Ascending aorta (tissue), 2 donors: ENCODE data around the gene CHKB. TPM values are rescaled to one million over a fixed set of nuclear protein-coding genes. Genes with fewer than 3 reads are reported as not detected.

Source experiments
- DNase-seq, 2 donors: peaks; one replicate each; pipeline ENCODE4 v3.0.0-alpha.2; 2019; ENCODE audit warnings: low spot score in 2 of 2
- H3K27ac ChIP-seq, 2 donors: fragments of 200-600 bp; sonication (generic); one replicate each; pipeline ENCODE4 v1.5.1; 2016 to 2017; ENCODE audit warnings: mild to moderate bottlenecking in 1 of 2
- H3K27me3 ChIP-seq: fragments of 200-600 bp; sonication (generic); one replicate; pipeline ENCODE4 v1.5.1; 2017
- H3K36me3 ChIP-seq, 2 donors: fragments of 200-600 bp; sonication (generic); one replicate each; pipeline ENCODE4 v1.5.1; 2016
- H3K4me1 ChIP-seq, 2 donors: fragments of 200-600 bp; sonication (generic); one replicate each; pipeline ENCODE4 v1.5.1; 2016 to 2017; ENCODE audit warnings: mild to moderate bottlenecking in 1 of 2
- H3K4me3 ChIP-seq, 2 donors: fragments of 200-600 bp; sonication (generic); one replicate each; pipeline ENCODE4 v1.5.1; 2016 to 2017; ENCODE audit warnings: mild to moderate bottlenecking in 1 of 2
- H3K9me3 ChIP-seq, 2 donors: fragments of 200-600 bp; sonication (generic); one replicate each; pipeline ENCODE4 v1.5.1; 2016
- CTCF ChIP-seq, 3 experiments: fragments of 200-600 bp in 2 of 3; fragments of 450-650 bp in 1 of 3; sonication (generic) in 2 of 3; IDR thresholded peaks; one replicate each; pipeline ENCODE4 v1.5.1; 2016 to 2019; ENCODE audit warnings: antibody characterized with exemption in 3 of 3, mild to moderate bottlenecking in 1 of 3, moderate library complexity in 1 of 3
- intact Hi-C: fragments of 100-400 bp; cut with DNase I; formaldehyde crosslinking; loops from one replicate; pipeline ENCODE4 v1.15.1; 2023
- total RNA-seq: library from RNA; depleted of rRNA; stranded (reverse); fragments of >200 nt; gene quantifications from one replicate; pipeline ENCODE4 v1.1.0, GENCODE V29; 2016

Gene CHKB
- total RNA-seq, 1 donor from 2014 or later, result 82.4 TPM

GRCh38 chr22:50584106-50585096 lies 1.8 kb upstream of the CHKB start:
- Histone ChIP-seq H3K27ac (no peak overlapping the region), H3K4me1 (peaks cover 4 to 14% of the 10 kb centered on the region in 2 donors), H3K4me3 (peak overlapping the region in 1 of 2 donors; percentile 82), H3K36me3 (peaks cover 0 to 5% of the 10 kb centered on the region in 2 donors), H3K27me3 (no peaks in the 10 kb centered on the region), H3K9me3 (no peaks in the 10 kb centered on the region)
- DNase-seq, result no peak
- no peak for TF ChIP-seq CTCF (IDR thresholded peaks at IDR 0.05)
- intact Hi-C loops, result no loop called here

GRCh38 chr22:50583294-50583861 lies 729 bp upstream of the CHKB start:
- no peaks in the 10 kb centered on the region for H3K9me3 ChIP-seq
- peaks cover 0 to 5% of the 10 kb centered on the region in 2 donors for H3K36me3 ChIP-seq
- peak overlapping the region; percentile 95 to 99 for H3K27ac ChIP-seq
- H3K4me3 ChIP-seq, result peak overlapping the region; percentile 65 to 82
- no peak for TF ChIP-seq CTCF (IDR thresholded peaks at IDR 0.05)
- peaks cover under 1% of the 10 kb centered on the region for H3K27me3 ChIP-seq
- peaks cover 5 to 19% of the 10 kb centered on the region in 2 donors for H3K4me1 ChIP-seq
- intact Hi-C loops, result loop anchor here (2.0 kb wide), 1 partner anchor 45 kb away; the partner anchor contains the start of gene ARSA
- no peak for DNase-seq

GRCh38 chr22:50581950-50582492 lies 628 bp downstream of the CHKB start:
- DNase-seq, result no peak
- H3K4me3 ChIP-seq, result peak overlapping the region; percentile 65 to 82
- peaks cover 0 to 5% of the 10 kb centered on the region in 2 donors for H3K36me3 ChIP-seq
- intact Hi-C loops, result loop anchor here (1.0 to 2.0 kb wide), 4 partner anchors 20 to 74 kb away; partner anchors contain the start of genes ARSA, NCAPH2, SCO2 and SYCE3
- H3K27ac ChIP-seq, result peak overlapping the region; percentile 95 to 99
- H3K27me3 ChIP-seq, result peaks cover 5% of the 10 kb centered on the region
- no peak for TF ChIP-seq CTCF (IDR thresholded peaks at IDR 0.05)
- peaks cover 7 to 23% of the 10 kb centered on the region in 2 donors for H3K4me1 ChIP-seq
- no peaks in the 10 kb centered on the region for H3K9me3 ChIP-seq

- intact Hi-C loops, result no loop called here
- Histone ChIP-seq H3K4me1 (peaks cover 7 to 23% of the 10 kb centered on the region in 2 donors), H3K4me3 (peak overlapping the region; percentile 65 to 82), H3K9me3 (no peaks in the 10 kb centered on the region), H3K36me3 (peaks cover 0 to 5% of the 10 kb centered on the region in 2 donors), H3K27me3 (peaks cover 5% of the 10 kb centered on the region), H3K27ac (no peak overlapping the region)
- no peak for DNase-seq
- TF ChIP-seq CTCF (IDR thresholded peaks at IDR 0.05), result no peak
Measured at GRCh38 chr22:50581031-50581949, 1.4 kb downstream of the CHKB start.

- intact Hi-C loops, result no loop called here
- DNase-seq, result no peak
- H3K36me3 ChIP-seq, result peaks cover 0 to 5% of the 10 kb centered on the region in 2 donors
- no peak overlapping the region for H3K4me3 ChIP-seq
- no peak overlapping the region for H3K27ac ChIP-seq
- TF ChIP-seq CTCF (IDR thresholded peaks at IDR 0.05), result no peak
- H3K27me3 ChIP-seq, result peaks cover 5% of the 10 kb centered on the region
- H3K9me3 ChIP-seq, result no peaks in the 10 kb centered on the region
- H3K4me1 ChIP-seq, result peaks cover 7 to 23% of the 10 kb centered on the region in 2 donors
Measured at GRCh38 chr22:50579752-50580151, 2.9 kb downstream of the CHKB start.
